IPS-15b (cell line): ENCODE results near the gene DACT2.
"Not testable (repeated sequence)": the region's sequence is repeated elsewhere in the genome, so short reads cannot be mapped to it uniquely, and the experiment has no call there.

Source experiments
- H3K27me3 ChIP-seq: one replicate; pipeline ENCODE4 v1.6.1; 2013; ENCODE audit warnings: low read length; ENCODE audit not compliant: control insufficient read depth, insufficient read depth
- H3K36me3 ChIP-seq: one replicate; pipeline ENCODE4 v1.6.1; 2013; ENCODE audit warnings: low read length; ENCODE audit not compliant: control insufficient read depth, insufficient read depth
- H3K4me1 ChIP-seq: one replicate; pipeline ENCODE4 v1.6.1; 2013; ENCODE audit warnings: mild to moderate bottlenecking, low read length; ENCODE audit not compliant: control insufficient read depth, insufficient read depth
- H3K4me3 ChIP-seq: one replicate; pipeline ENCODE4 v1.5.1; 2013; ENCODE audit warnings: low read depth, low read length
- H3K9ac ChIP-seq: one replicate; pipeline ENCODE4 v1.6.1; 2013; ENCODE audit warnings: low read depth, mild to moderate bottlenecking, low read length
- H3K9me3 ChIP-seq: one replicate; pipeline ENCODE4 v1.6.1; 2013; ENCODE audit warnings: mild to moderate bottlenecking, low read length; ENCODE audit not compliant: control insufficient read depth, insufficient read depth

The DACT2 gene

DNA sequence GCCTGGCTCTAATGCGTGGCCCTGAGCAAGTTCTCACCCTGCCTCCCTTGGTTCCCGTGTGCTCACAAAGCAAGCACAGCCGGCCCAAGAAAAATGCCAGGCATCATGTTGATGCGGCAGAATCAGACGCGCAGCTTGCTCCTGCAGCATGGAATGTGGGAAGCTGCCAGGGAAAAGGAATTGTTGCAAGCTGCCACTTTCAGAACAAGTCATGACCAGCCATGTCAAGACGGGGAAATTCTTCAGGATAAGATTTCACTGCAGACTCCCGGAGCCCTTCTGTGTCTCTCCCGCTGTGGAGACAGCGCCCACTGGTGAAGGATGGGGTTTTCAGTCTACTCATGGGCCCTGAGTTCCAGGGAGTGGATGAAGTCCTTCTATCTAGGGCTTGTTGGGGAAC lies 4.6 kb downstream of the DACT2 start:
- Histone ChIP-seq H3K27me3 (peaks cover 26% of the 10 kb centered on the region), H3K4me3 (no peak overlapping the region), H3K9ac (no peak overlapping the region), H3K4me1 (peaks cover 7% of the 10 kb centered on the region), H3K36me3 (no peaks in the 10 kb centered on the region), H3K9me3 (no peaks in the 10 kb centered on the region)

DNA sequence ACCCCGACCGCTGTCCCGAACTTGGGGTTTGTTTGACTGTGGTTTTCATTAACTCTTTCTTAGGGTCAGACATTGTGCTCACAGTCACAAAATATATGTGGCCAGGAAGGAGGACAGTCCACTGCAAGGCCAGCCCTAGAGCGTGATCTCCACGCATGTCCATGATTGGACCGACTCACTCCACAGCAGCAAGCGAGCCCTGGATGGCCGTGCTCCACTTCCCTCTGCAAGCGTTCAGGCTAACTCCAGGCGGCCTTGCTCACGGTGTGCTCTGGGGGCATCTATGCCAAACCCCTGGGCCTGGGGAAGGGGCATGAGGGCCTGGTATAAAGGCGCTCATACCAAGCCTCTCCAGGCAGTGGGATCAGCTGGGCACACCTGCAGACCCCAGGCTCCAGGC lies 5.6 kb downstream of the DACT2 start:
- no peak overlapping the region for H3K4me3 ChIP-seq
- H3K9me3 ChIP-seq: no peaks in the 10 kb centered on the region
- H3K4me1 ChIP-seq: peaks cover 7% of the 10 kb centered on the region
- peaks cover 24% of the 10 kb centered on the region for H3K27me3 ChIP-seq
- H3K36me3 ChIP-seq: no peaks in the 10 kb centered on the region
- H3K9ac ChIP-seq: no peak overlapping the region

DNA sequence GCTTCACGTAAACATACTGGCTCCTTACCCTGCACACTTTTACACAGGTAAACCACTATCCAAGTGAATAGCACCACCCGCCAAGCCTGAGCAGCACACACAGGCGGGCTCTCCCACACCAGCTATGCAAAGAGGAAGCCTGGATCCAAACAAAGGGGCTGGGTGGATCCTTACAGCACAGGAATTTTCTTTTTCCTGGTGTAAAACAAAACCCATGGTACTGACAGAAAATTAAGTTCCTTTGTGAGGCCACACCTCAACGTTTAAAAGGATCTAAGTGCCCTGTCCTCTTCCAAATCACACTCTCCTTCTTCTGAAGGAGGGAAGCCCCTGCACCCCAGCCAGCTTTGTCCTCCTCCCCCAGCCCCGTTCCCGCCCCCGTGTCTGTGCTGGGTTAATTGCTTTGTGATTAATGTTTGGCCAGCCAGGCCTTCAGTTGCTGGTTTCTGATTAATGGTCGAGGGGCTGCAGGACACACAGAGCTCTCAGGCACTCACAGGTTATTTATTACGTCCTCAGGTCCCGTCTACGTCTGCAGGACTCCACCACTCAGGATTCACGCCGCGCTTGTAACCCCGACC lies 6.1 kb downstream of the DACT2 start:
- Histone ChIP-seq H3K27me3 (peaks cover 19% of the 10 kb centered on the region), H3K9ac (no peak overlapping the region)

GRCh38 chr6:168312125-168312507 lies 7.5 kb downstream of the DACT2 start:
- not testable (repeated sequence) for H3K36me3 ChIP-seq, H3K4me3 ChIP-seq, H3K4me1 ChIP-seq, H3K9me3 ChIP-seq, H3K9ac ChIP-seq
- H3K27me3 ChIP-seq: peaks cover 12% of the 10 kb centered on the region

More for the DNA sequence above, 6.1 kb downstream of the DACT2 start:
- H3K9me3 ChIP-seq: no peaks in the 10 kb centered on the region
- H3K4me3 ChIP-seq: peak overlapping the region; percentile 18
- no peaks in the 10 kb centered on the region for H3K36me3 ChIP-seq
- peaks cover 7% of the 10 kb centered on the region for H3K4me1 ChIP-seq

GRCh38 chr6:168311410-168312124 lies 8.0 kb downstream of the DACT2 start:
- Histone ChIP-seq H3K9ac (no peak overlapping the region), H3K4me3 (no peak overlapping the region), H3K4me1 (peaks cover 7% of the 10 kb centered on the region), H3K27me3 (peaks cover 12% of the 10 kb centered on the region), H3K9me3 (no peaks in the 10 kb centered on the region), H3K36me3 (no peaks in the 10 kb centered on the region)

DNA sequence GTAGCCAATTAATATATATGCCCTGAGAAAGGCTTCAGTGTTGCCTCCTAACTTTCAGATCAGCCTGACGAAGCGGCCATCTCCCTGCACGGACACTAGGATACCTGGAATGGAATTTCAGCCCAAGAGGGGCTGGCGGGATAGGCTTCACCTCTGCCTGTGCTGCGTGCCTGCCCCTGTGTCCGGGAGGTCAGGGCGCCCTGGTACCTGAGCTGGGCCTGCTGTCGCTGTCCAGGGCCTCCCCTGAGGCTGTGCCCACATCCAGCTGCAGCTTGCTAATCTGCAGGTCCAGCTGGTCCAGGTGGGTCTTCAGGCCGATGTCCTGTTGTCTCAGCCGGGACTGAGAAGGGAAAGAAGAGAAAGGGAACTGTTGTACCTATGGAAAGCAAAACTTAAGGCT lies 8.6 kb downstream of the DACT2 start:
- Histone ChIP-seq H3K4me1 (peaks cover 7% of the 10 kb centered on the region), H3K36me3 (no peaks in the 10 kb centered on the region), H3K9me3 (no peaks in the 10 kb centered on the region), H3K4me3 (no peak overlapping the region), H3K9ac (no peak overlapping the region), H3K27me3 (peaks cover 12% of the 10 kb centered on the region)

GRCh38 chr6:168310403-168310802 lies 9.2 kb downstream of the DACT2 start:
- no peak overlapping the region for H3K9ac ChIP-seq

GRCh38 chr6:168309997-168310396 lies 9.6 kb downstream of the DACT2 start:
- H3K9ac ChIP-seq: no peak overlapping the region
- no peaks in the 10 kb centered on the region for H3K36me3 ChIP-seq
- no peak overlapping the region for H3K4me3 ChIP-seq
- no peaks in the 10 kb centered on the region for H3K9me3 ChIP-seq
- peaks cover 7% of the 10 kb centered on the region for H3K4me1 ChIP-seq
- peaks cover 3% of the 10 kb centered on the region for H3K27me3 ChIP-seq

More at GRCh38 chr6:168310403-168310802, 9.2 kb downstream of the DACT2 start:
- Histone ChIP-seq H3K36me3 (no peaks in the 10 kb centered on the region), H3K4me3 (no peak overlapping the region), H3K9me3 (no peaks in the 10 kb centered on the region), H3K4me1 (peaks cover 7% of the 10 kb centered on the region), H3K27me3 (peaks cover 7% of the 10 kb centered on the region)

GRCh38 chr6:168309183-168309582 lies 10.4 kb downstream of the DACT2 start:
- Histone ChIP-seq H3K27me3 (no peaks in the 10 kb centered on the region), H3K9ac (no peak overlapping the region), H3K36me3 (no peaks in the 10 kb centered on the region), H3K4me1 (peaks cover 7% of the 10 kb centered on the region), H3K4me3 (no peak overlapping the region), H3K9me3 (no peaks in the 10 kb centered on the region)

DNA sequence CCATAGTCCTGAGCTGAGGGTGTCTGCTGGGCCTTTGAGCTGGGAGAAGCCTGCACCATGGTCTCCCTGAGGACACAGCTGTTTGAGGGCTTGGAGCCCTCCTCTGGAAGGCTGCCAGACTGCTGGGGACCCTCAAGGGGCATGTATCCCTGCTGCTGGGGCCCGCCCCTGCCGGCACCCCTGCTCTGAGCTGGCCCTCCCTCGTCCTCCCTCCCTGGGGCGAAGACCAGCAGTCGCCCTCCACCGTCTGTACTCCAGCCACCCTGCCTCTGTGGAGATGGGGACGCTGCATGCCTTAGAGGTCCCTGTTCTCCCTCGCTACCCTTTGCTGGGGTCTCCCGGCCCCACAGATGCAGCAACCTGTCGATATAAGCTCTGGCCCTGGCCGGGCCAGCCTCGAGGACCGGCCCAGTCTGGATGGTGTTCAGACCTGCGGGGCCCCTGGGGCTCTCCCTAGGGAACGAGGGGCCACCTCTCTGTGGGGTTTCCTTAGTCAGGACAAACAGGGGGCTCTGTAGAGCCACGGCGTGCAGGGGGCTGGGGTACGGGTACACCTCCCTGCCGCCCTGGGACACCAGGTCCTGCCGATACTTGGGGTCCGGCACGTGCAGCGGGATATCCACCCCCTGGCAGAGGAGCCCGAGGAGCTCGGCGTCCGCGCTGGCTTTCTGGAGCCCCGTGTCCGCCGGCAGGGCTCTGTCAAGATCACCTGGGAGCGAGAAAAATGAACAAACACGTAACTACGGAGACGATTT lies 11.0 kb downstream of the DACT2 start:
- no peaks in the 10 kb centered on the region for H3K9me3 ChIP-seq
- no peak overlapping the region for H3K9ac ChIP-seq
- H3K36me3 ChIP-seq: no peaks in the 10 kb centered on the region
- no peak overlapping the region for H3K4me3 ChIP-seq
- no peaks in the 10 kb centered on the region for H3K27me3 ChIP-seq
- H3K4me1 ChIP-seq: peaks cover 4% of the 10 kb centered on the region

- Histone ChIP-seq H3K4me1 (no peaks in the 10 kb centered on the region), H3K27me3 (no peaks in the 10 kb centered on the region), H3K9me3 (no peaks in the 10 kb centered on the region), H3K9ac (no peak overlapping the region), H3K36me3 (no peaks in the 10 kb centered on the region), H3K4me3 (no peak overlapping the region)
Measured at GRCh38 chr6:168307695-168308021, 11.9 kb downstream of the DACT2 start.
